ENCODE data around the gene STAMBP. TPM values are rescaled to one million over a fixed set of nuclear protein-coding genes. Genes with fewer than 3 reads are reported as not detected.

Gene STAMBP
- total RNA-seq, 2 experiments from 2014 or later, result 76.9 to 87.1 TPM

DNA sequence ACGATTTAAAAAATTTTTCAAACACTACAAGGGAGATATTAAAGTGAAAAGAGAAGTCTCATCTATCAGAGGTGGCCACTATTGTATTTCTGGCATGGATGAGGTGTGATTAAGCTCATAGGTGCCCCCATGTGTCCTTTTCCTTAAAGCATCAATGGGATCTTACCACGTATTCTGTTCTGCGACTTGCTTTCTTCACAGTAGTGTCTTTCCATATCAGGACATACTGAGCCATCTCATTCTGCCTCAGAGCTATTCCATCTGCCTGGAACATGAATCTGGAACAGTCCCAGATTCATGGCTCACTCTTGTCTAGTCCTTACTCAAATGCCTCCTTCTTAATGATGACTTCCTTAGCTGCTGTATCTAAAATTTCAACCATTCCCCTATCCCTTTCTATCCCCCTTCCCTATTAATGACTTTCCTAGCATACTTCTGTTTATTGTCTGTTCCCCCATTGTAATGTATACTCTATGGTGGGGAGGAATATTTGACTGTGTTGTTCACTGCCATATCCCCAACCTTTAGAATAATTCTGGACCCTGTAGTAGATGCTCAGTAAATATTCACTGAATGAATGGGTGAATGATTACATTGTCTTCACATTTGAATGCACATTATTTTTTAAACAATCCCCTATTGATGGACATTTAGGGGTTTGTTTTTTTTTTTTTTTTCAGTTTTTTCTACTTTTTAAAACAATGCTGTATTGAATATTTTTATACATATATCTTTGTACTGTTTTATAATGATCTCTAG is 11.1 kb downstream of the STAMBP start:
- ATAC-seq, result no peak
- no peak for DNase-seq
- Mint-ChIP-seq H3K4me3 (no peak overlapping the region), H3K9me3 (no peaks in the 10 kb centered on the region), H3K27ac (no peak overlapping the region), H3K27me3 (no peaks in the 10 kb centered on the region), H3K4me1 (ENCODE audit: low read depth) (peaks cover 25% of the 10 kb centered on the region), H3K36me3 (ENCODE audit: low read depth) (peaks cover 30% of the 10 kb centered on the region)
- ChIA-PET POLR2A (no interaction called here), CTCF (interaction anchor here (1.1 to 4.4 kb wide), 3 partner anchors 12 to 17 kb away, joined by 3 to 17 read pairs (median 3); no protein-coding TSS in a partner anchor)
- intact Hi-C loops (cut with micrococcal nuclease), result no loop called here
- TF ChIP-seq, protein P1, sequence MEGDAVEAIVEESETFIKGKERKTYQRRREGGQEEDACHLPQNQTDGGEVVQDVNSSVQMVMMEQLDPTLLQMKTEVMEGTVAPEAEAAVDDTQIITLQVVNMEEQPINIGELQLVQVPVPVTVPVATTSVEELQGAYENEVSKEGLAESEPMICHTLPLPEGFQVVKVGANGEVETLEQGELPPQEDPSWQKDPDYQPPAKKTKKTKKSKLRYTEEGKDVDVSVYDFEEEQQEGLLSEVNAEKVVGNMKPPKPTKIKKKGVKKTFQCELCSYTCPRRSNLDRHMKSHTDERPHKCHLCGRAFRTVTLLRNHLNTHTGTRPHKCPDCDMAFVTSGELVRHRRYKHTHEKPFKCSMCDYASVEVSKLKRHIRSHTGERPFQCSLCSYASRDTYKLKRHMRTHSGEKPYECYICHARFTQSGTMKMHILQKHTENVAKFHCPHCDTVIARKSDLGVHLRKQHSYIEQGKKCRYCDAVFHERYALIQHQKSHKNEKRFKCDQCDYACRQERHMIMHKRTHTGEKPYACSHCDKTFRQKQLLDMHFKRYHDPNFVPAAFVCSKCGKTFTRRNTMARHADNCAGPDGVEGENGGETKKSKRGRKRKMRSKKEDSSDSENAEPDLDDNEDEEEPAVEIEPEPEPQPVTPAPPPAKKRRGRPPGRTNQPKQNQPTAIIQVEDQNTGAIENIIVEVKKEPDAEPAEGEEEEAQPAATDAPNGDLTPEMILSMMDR (IDR thresholded peaks at IDR 0.05), result no peak

GRCh38 chr2:73841912-73842738 is 13.4 kb downstream of the STAMBP start:
- H3K27ac Mint-ChIP-seq, result peak overlapping the region; percentile 47

DNA sequence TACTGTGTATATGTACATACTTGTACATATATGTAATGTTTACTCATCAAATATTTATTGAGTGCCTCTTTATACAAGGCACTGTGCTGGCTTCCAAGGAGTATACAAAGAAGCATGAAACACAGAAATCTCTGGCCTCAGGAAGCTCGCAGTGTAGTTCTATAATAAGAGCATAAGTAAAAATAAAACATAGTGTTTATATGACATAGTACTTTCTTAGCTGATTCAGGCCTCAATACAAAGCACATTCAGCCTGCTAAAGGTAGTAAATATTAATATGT is 13.9 kb downstream of the STAMBP start:
- no peak overlapping the region for H3K27ac Mint-ChIP-seq
- H3K4me1 Mint-ChIP-seq (ENCODE audit: low read depth), result peaks cover 18% of the 10 kb centered on the region
- TF ChIP-seq, protein P1 (IDR thresholded peaks at IDR 0.05), result no peak
- no peaks in the 10 kb centered on the region for H3K9me3 Mint-ChIP-seq
- no peak for ATAC-seq
- POLR2A ChIA-PET, result no interaction called here
- no peak overlapping the region for H3K4me3 Mint-ChIP-seq
- DNase-seq, result no peak
- no peaks in the 10 kb centered on the region for H3K27me3 Mint-ChIP-seq
- peaks cover 43% of the 10 kb centered on the region for H3K36me3 Mint-ChIP-seq (ENCODE audit: low read depth)
- intact Hi-C loops (cut with micrococcal nuclease), result no loop called here
- CTCF ChIA-PET, result interaction anchor here (1.2 to 2.1 kb wide), 3 partner anchors 10 to 305 kb away, joined by 3 to 11 read pairs (median 3); partner anchors contain the start of gene BOLA3

More at GRCh38 chr2:73841912-73842738, 13.4 kb downstream of the STAMBP start:
- ChIA-PET CTCF (interaction anchor here (1.4 to 2.1 kb wide), 2 partner anchors 9 to 18 kb away, joined by 3 to 11 read pairs; no protein-coding TSS in a partner anchor), POLR2A (interaction anchor here (0.9 kb wide), 1 partner anchor 49 kb away, joined by 3 read pairs; no protein-coding TSS in a partner anchor)
- H3K4me1 Mint-ChIP-seq (ENCODE audit: low read depth), result peaks cover 19% of the 10 kb centered on the region
- H3K36me3 Mint-ChIP-seq (ENCODE audit: low read depth), result peaks cover 40% of the 10 kb centered on the region
- DNase-seq (no peak), ATAC-seq (no peak)
- H3K4me3 Mint-ChIP-seq, result no peak overlapping the region
- intact Hi-C loops (cut with micrococcal nuclease), result no loop called here
- no peaks in the 10 kb centered on the region for H3K27me3 Mint-ChIP-seq
- H3K9me3 Mint-ChIP-seq, result no peaks in the 10 kb centered on the region
- TF ChIP-seq, protein P1 (IDR thresholded peaks at IDR 0.05), result no peak

- Mint-ChIP-seq H3K36me3 (ENCODE audit: low read depth) (peaks cover 46% of the 10 kb centered on the region), H3K27ac (no peak overlapping the region), H3K4me3 (no peak overlapping the region), H3K4me1 (ENCODE audit: low read depth) (peaks cover 11% of the 10 kb centered on the region), H3K27me3 (no peaks in the 10 kb centered on the region), H3K9me3 (no peaks in the 10 kb centered on the region)
- ChIA-PET CTCF (interaction anchor here (0.6 to 2.1 kb wide), 7 partner anchors 13 to 491 kb away, joined by 3 to 11 read pairs (median 3); partner anchors contain the start of gene BOLA3), POLR2A (no interaction called here)
- TF ChIP-seq, protein P1 (IDR thresholded peaks at IDR 0.05), result no peak
- intact Hi-C loops (cut with micrococcal nuclease), result no loop called here
- no peak for ATAC-seq
- DNase-seq, result no peak
Measured at GRCh38 chr2:73844087-73844486, 15.3 kb downstream of the STAMBP start.

DNA sequence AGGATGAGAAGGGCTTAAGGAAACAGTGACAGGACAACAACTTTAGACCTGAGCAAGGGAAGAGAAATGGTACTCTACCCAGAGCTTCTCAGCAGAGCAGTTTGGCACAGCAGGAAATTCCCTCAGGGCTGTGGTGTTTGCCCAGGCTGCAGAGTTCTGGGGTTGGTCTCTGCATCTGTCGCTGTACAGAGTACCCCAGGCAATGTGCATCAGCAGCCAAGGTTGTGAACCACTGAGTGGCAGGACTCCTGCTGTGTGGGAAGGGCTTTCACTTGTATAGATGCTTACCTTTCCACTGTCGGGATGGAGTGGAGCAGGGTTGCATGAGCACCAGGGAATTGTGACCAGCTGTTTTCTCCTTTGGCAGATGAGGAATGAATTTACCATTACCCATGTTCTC is 21.2 kb downstream of the STAMBP start:
- POLR2A ChIA-PET, result no interaction called here
- H3K9me3 Mint-ChIP-seq, result no peaks in the 10 kb centered on the region
- CTCF ChIA-PET, result no interaction called here
- ATAC-seq, result no peak
- TF ChIP-seq, protein P1 (IDR thresholded peaks at IDR 0.05), result no peak
- intact Hi-C loops (cut with micrococcal nuclease), result no loop called here
- no peak overlapping the region for H3K4me3 Mint-ChIP-seq
- DNase-seq, result no peak
- H3K36me3 Mint-ChIP-seq (ENCODE audit: low read depth), result peaks cover 45% of the 10 kb centered on the region
- H3K27ac Mint-ChIP-seq, result no peak overlapping the region
- no peaks in the 10 kb centered on the region for H3K27me3 Mint-ChIP-seq
- peaks cover 5% of the 10 kb centered on the region for H3K4me1 Mint-ChIP-seq (ENCODE audit: low read depth)
